GM19043 (cell line): Measurements from ENCODE around the gene MRPL32.
A peak's percentile ranks its signal among the peaks of the same experiment; 100 is the strongest.
"Not testable (repeated sequence)": the region's sequence is repeated elsewhere in the genome, so short reads cannot be mapped to it uniquely, and the experiment has no call there.

ENCODE experiments used
- ATAC-seq: cut with Tn5 transposase; IDR thresholded peaks from one replicate; pipeline ENCODE4 v1.9.1; 2021; ENCODE audit warnings: low read depth; ENCODE audit not compliant: unreplicated experiment

MRPL32 gene

GRCh38 chr7:42931834-42932651 is at the start of gene MRPL32, which contains the start of gene PSMA2:
MRPL32 (plus strand) TSS chr7:42932376; CDS start chr7:42932387, 11 bp downstream.
PSMA2 (minus strand) TSS chr7:42932174; CDS start chr7:42932158, 16 bp downstream.
- ATAC-seq: peak; percentile 99

GRCh38 chr7:42883950-42884349 is 48.2 kb upstream of the MRPL32 start:
- peak; percentile 62 for ATAC-seq

GRCh38 chr7:42885183-42885582 is 47.0 kb upstream of the MRPL32 start:
- not testable (repeated sequence) for ATAC-seq

- no peak for ATAC-seq
Observed at GRCh38 chr7:42886129-42886528, 46.0 kb upstream of the MRPL32 start.

GRCh38 chr7:42886893-42887505 is 45.2 kb upstream of the MRPL32 start:
- ATAC-seq: no peak

- no peak for ATAC-seq
Observed at GRCh38 chr7:42893346-42894240, 38.6 kb upstream of the MRPL32 start.

- no peak for ATAC-seq
Observed at GRCh38 chr7:42900842-42901241, 31.3 kb upstream of the MRPL32 start.

GRCh38 chr7:42902331-42902730 is 29.8 kb upstream of the MRPL32 start:
- no peak for ATAC-seq

- ATAC-seq: no peak
Observed at GRCh38 chr7:42906181-42906580, 26.0 kb upstream of the MRPL32 start.

GRCh38 chr7:42907316-42907715 is 24.9 kb upstream of the MRPL32 start:
- no peak for ATAC-seq

GRCh38 chr7:42910306-42910705 is 21.9 kb upstream of the MRPL32 start:
- no peak for ATAC-seq

- ATAC-seq: peak; percentile 90
Observed at GRCh38 chr7:42911454-42912447, 20.4 kb upstream of the MRPL32 start, which contains the start of gene C7orf25. C7orf25 (minus strand) TSS chr7:42912070; CDS start chr7:42910900, 1,170 bp downstream.

GRCh38 chr7:42913591-42913990 is 18.6 kb upstream of the MRPL32 start:
- ATAC-seq: no peak

GRCh38 chr7:42914009-42914408 is 18.2 kb upstream of the MRPL32 start:
- ATAC-seq: no peak

GRCh38 chr7:42914421-42915045 is 17.6 kb upstream of the MRPL32 start:
- no peak for ATAC-seq

GRCh38 chr7:42915356-42915755 is 16.8 kb upstream of the MRPL32 start:
- ATAC-seq: no peak

- ATAC-seq: no peak
Observed at GRCh38 chr7:42922017-42922753, 10.0 kb upstream of the MRPL32 start.

GRCh38 chr7:42924223-42924838 is 7.8 kb upstream of the MRPL32 start:
- no peak for ATAC-seq
